Testis (tissue), 3 donors: ENCODE measurements around the gene HSFX3. TPM values are rescaled to one million over a fixed set of nuclear protein-coding genes. Genes with fewer than 3 reads are reported as not detected.
"Not testable (repeated sequence)": the region's sequence is repeated elsewhere in the genome, so short reads cannot be mapped to it uniquely, and the experiment has no call there.

Experiments used
- DNase-seq: peaks from one replicate; pipeline ENCODE4 v3.0.0-alpha.2; 2019
- H3K27ac ChIP-seq, 2 donors: fragments of 200-600 bp; sonication (generic); one replicate each; pipeline ENCODE4 v1.5.1; 2019
- H3K27me3 ChIP-seq: fragments of 200-600 bp; sonication (generic); one replicate; pipeline ENCODE4 v1.5.1; 2019
- H3K36me3 ChIP-seq: fragments of 200-600 bp; sonication (generic); one replicate; pipeline ENCODE4 v1.5.1; 2017; ENCODE audit warnings: low read depth; ENCODE audit errors: missing control alignments
- H3K4me1 ChIP-seq: fragments of 200-600 bp; sonication (generic); one replicate; pipeline ENCODE4 v1.5.1; 2019
- H3K4me3 ChIP-seq, 2 donors: fragments of 200-600 bp; sonication (generic); one replicate each; pipeline ENCODE4 v1.5.1; 2017 to 2019
- H3K9me3 ChIP-seq: fragments of 200-600 bp; sonication (generic); one replicate; pipeline ENCODE4 v1.5.1; 2017
- CTCF ChIP-seq, 3 experiments: fragments of 450-650 bp in 2 of 3; fragments of 200-600 bp in 1 of 3; sonication (generic) in 1 of 3; IDR thresholded peaks; one replicate each; pipeline ENCODE4 v1.5.1; 2016 to 2019; ENCODE audit warnings: antibody characterized with exemption in 3 of 3, mild to moderate bottlenecking in 2 of 3, moderate library complexity in 1 of 3
- POLR2A ChIP-seq: fragments of 450-650 bp; IDR thresholded peaks from one replicate; pipeline ENCODE4 v1.6.1; 2017; ENCODE audit warnings: antibody characterized with exemption, mild to moderate bottlenecking, moderate library complexity
- WGBS, 2 donors: methylation state at CpG; one replicate each; pipeline ENCODE4 v1.1.5; 2018; 5-methylcytosine and 5-hydroxymethylcytosine counted together
- intact Hi-C: fragments of 100-400 bp; cut with DNase I; formaldehyde crosslinking; loops from one replicate; pipeline ENCODE4 v1.15.1; 2023; ENCODE audit warnings: low total_unique reads
- polyA plus RNA-seq: library from polyadenylated mRNA; stranded (reverse); fragments of 350-450 nt; fragmentation: Illumina TruSeq; extraction: RNeasy Lipid Tissue Mini Kit (QIAGEN cat#74804); gene quantifications from one replicate; pipeline ENCODE4 v1.2.3, GENCODE V29; 2014; ENCODE audit warnings: low read depth, low replicate concordance; ENCODE audit not compliant: insufficient read depth
- total RNA-seq, 2 donors: library from RNA; depleted of rRNA; stranded (reverse); fragments of >200 nt; gene quantifications; one replicate each; pipeline ENCODE4 v1.2.3, GENCODE V29; 2016

The HSFX3 gene
- total and polyA plus RNA-seq, 3 donors from 2014 or later: 5.6 to 16.6 (median 8.7) TPM

GRCh38 chrX:149541521-149542047 lies 8.1 kb downstream of the HSFX3 start:
- TF ChIP-seq CTCF (IDR thresholded peaks at IDR 0.05): no peak
- TF ChIP-seq POLR2A: no peak
- Histone ChIP-seq H3K27ac (peak overlapping the region; percentile 86 to 88), H3K27me3 (no peaks in the 10 kb centered on the region), H3K9me3 (no peaks in the 10 kb centered on the region), H3K4me1 (peaks cover 3% of the 10 kb centered on the region), H3K36me3 (no peaks in the 10 kb centered on the region), H3K4me3 (peak overlapping the region; percentile 54 to 65)
- intact Hi-C loops: no loop called here
- no peak for DNase-seq
- 4% methylated on average over 11 of the region's 13 CpGs; no CpG with 5 or more reads in 1 of the 2 donors for WGBS, 2 donors

GRCh38 chrX:149540621-149541520 lies 8.9 kb downstream of the HSFX3 start, which contains the start of gene EOLA1:
Gene EOLA1, plus strand, starts transcription at chrX:149541012. Its CDS starts 4,619 bp downstream, at chrX:149545631.
- Histone ChIP-seq H3K27ac (peak within 1 kb of the TSS; percentile 86 to 88), H3K4me3 (peak within 1 kb of the TSS; percentile 54 to 65), H3K4me1 (peaks cover 3% of the 10 kb centered on the region), H3K9me3 (no peaks in the 10 kb centered on the region), H3K36me3 (no peaks in the 10 kb centered on the region), H3K27me3 (no peaks in the 10 kb centered on the region)
- DNase-seq: peak; percentile 94
- TF ChIP-seq CTCF (IDR thresholded peaks at IDR 0.05) (no peak), POLR2A (no peak)
- intact Hi-C loops: no loop called here
- WGBS, 2 donors: 0 to 1% methylated on average over 17 to 36 of the region's 71 CpGs

GRCh38 chrX:149540131-149540620 lies 9.5 kb downstream of the HSFX3 start:
- H3K4me3 ChIP-seq: peak overlapping the region; percentile 54 to 65
- peaks cover 3% of the 10 kb centered on the region for H3K4me1 ChIP-seq
- H3K36me3 ChIP-seq: no peaks in the 10 kb centered on the region
- 0 to 20% methylated on average over 1 of the region's 24 CpGs for WGBS, 2 donors
- no peaks in the 10 kb centered on the region for H3K27me3 ChIP-seq
- intact Hi-C loops: no loop called here
- peak; percentile 96 for DNase-seq
- TF ChIP-seq CTCF (IDR thresholded peaks at IDR 0.05) (no peak), POLR2A (no peak)
- peak overlapping the region; percentile 86 to 88 for H3K27ac ChIP-seq
- no peaks in the 10 kb centered on the region for H3K9me3 ChIP-seq

- Histone ChIP-seq H3K27me3 (no peaks in the 10 kb centered on the region), H3K36me3 (no peaks in the 10 kb centered on the region), H3K4me3 (peak overlapping the region; percentile 29 to 65), H3K4me1 (peaks cover 3% of the 10 kb centered on the region), H3K9me3 (no peaks in the 10 kb centered on the region), H3K27ac (peak overlapping the region; percentile 65 to 76)
- 0 to 1% methylated on average over 21 to 25 of the region's 34 CpGs for WGBS, 2 donors
- intact Hi-C loops: no loop called here
- DNase-seq: peak; percentile 93
- TF ChIP-seq POLR2A (no peak), CTCF (IDR thresholded peaks at IDR 0.05) (no peak)
Observed at GRCh38 chrX:149539283-149540130, 10.2 kb downstream of the HSFX3 start.

- H3K27ac ChIP-seq, H3K9me3 ChIP-seq, DNase-seq, intact Hi-C loops, H3K36me3 ChIP-seq, H3K27me3 ChIP-seq, H3K4me3 ChIP-seq, H3K4me1 ChIP-seq: not testable (repeated sequence)
- 73% methylated on average over 7 of the region's 11 CpGs; no CpG with 5 or more reads in 1 of the 2 donors for WGBS, 2 donors
Observed at GRCh38 chrX:149537474-149537873, 12.2 kb downstream of the HSFX3 start.

GRCh38 chrX:149534926-149535602 lies 14.7 kb downstream of the HSFX3 start:
- H3K9me3 ChIP-seq, H3K4me1 ChIP-seq, H3K27me3 ChIP-seq, intact Hi-C loops, H3K4me3 ChIP-seq, H3K27ac ChIP-seq, H3K36me3 ChIP-seq, DNase-seq: not testable (repeated sequence)
- 81% methylated on average over 3 of the region's 3 CpGs for WGBS, 2 donors

GRCh38 chrX:149533999-149534398 lies 15.7 kb downstream of the HSFX3 start:
- DNase-seq, H3K27me3 ChIP-seq, H3K9me3 ChIP-seq, H3K4me3 ChIP-seq, H3K27ac ChIP-seq, H3K36me3 ChIP-seq, H3K4me1 ChIP-seq, intact Hi-C loops: not testable (repeated sequence)
- 94% methylated on average over 6 of the region's 11 CpGs; no CpG with 5 or more reads in 1 of the 2 donors for WGBS, 2 donors
